Erythroblast (primary cell): Measurements from ENCODE around the gene PPARG.

Source experiments
- GATA1 ChIP-seq: IDR thresholded peaks from 2 replicates; pipeline ENCODE4 v1.6.1; 2011; ENCODE audit warnings: low read depth, mild to moderate bottlenecking, control low read depth, low read length, moderate library complexity
- POLR2A ChIP-seq: IDR thresholded peaks from 2 replicates; pipeline ENCODE4 v1.6.1; 2011; ENCODE audit warnings: mild to moderate bottlenecking, low read length

DNA sequence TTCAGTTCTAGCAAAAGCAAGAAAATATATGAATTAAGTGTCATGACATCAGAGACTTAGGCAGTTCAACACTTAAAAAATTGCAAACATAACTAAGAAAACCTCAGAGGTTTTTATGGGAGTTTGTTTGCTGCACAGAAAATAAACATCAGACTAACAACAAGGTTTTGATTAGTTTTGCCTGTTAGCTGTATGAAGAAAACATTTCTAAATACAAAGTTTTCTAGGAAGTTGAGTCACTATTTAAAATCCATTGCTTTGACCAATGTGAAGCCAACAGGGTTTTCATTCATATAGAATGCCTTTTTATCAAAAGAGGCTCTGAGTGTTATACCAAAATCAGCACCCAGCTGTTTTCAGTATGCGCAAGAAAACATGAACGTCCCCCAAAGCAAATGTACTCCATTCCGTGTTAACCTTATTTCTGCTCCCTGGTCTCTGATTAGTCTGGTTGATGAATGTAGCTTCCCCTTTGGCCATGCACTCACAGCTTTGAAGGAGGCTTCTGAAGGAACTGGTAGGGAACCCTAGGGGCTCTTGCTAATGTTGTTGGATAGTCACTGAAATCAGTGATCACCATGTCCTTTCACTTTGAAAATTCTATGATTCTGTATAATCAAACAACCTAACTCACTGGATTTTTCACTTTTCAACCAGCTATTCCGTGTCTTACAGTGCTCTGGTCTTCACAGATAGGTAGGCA, 105.8 kb downstream of the PPARG start:
- TF ChIP-seq POLR2A = no peak
- TF ChIP-seq GATA1 = no peak
